GM19463 (cell line): ENCODE measurements around the gene IL23R.
"Not testable (repeated sequence)": the region's sequence is repeated elsewhere in the genome, so short reads cannot be mapped to it uniquely, and the experiment has no call there.

Source experiments
- ATAC-seq: cut with Tn5 transposase; IDR thresholded peaks from one replicate; pipeline ENCODE4 v1.9.1; 2021; ENCODE audit warnings: mild to moderate bottlenecking, moderate library complexity; ENCODE audit not compliant: unreplicated experiment

The IL23R gene

GRCh38 chr1:67191668-67192520 lies 25.6 kb downstream of the IL23R start:
- no peak for ATAC-seq

- ATAC-seq = no peak
Measured at GRCh38 chr1:67192902-67193301, 26.6 kb downstream of the IL23R start.

GRCh38 chr1:67193704-67194103 lies 27.4 kb downstream of the IL23R start:
- ATAC-seq = no peak

- peak; percentile 73 for ATAC-seq
Measured at GRCh38 chr1:67194209-67194863, 28.1 kb downstream of the IL23R start.

- ATAC-seq = no peak
Measured at GRCh38 chr1:67200755-67201154, 34.5 kb downstream of the IL23R start.

GRCh38 chr1:67201891-67202290 lies 35.6 kb downstream of the IL23R start:
- ATAC-seq = no peak

- no peak for ATAC-seq
Measured at GRCh38 chr1:67204298-67204980, 38.2 kb downstream of the IL23R start.

GRCh38 chr1:67207398-67207797 lies 41.1 kb downstream of the IL23R start:
- ATAC-seq = not testable (repeated sequence)

- no peak for ATAC-seq
Measured at GRCh38 chr1:67208217-67208616, 42.0 kb downstream of the IL23R start.

- no peak for ATAC-seq
Measured at GRCh38 chr1:67209521-67209920, 43.3 kb downstream of the IL23R start.

- peak; percentile 21 for ATAC-seq
Measured at GRCh38 chr1:67211589-67212563, 45.6 kb downstream of the IL23R start.

- no peak for ATAC-seq
Measured at GRCh38 chr1:67213164-67213563, 46.9 kb downstream of the IL23R start.

GRCh38 chr1:67213948-67214347 lies 47.7 kb downstream of the IL23R start:
- ATAC-seq = no peak

- peak; percentile 64 for ATAC-seq
Measured at GRCh38 chr1:67214420-67215174, 48.3 kb downstream of the IL23R start.

GRCh38 chr1:67216401-67216800 lies 50.1 kb downstream of the IL23R start:
- no peak for ATAC-seq

- ATAC-seq = no peak
Measured at GRCh38 chr1:67217417-67217816, 51.2 kb downstream of the IL23R start.

GRCh38 chr1:67217938-67218337 lies 51.7 kb downstream of the IL23R start:
- ATAC-seq = no peak

- ATAC-seq = no peak
Measured at GRCh38 chr1:67224856-67225255, 58.6 kb downstream of the IL23R start.

GRCh38 chr1:67226688-67227087 lies 60.4 kb downstream of the IL23R start:
- no peak for ATAC-seq

- ATAC-seq = no peak
Measured at GRCh38 chr1:67227196-67227595, 60.9 kb downstream of the IL23R start.
